Endothelial cell (in vitro differentiated cells): ENCODE data around the gene MEX3D. TPM values are rescaled to one million over a fixed set of nuclear protein-coding genes. Genes with fewer than 3 reads are reported as not detected.

Source experiments
- DNase-seq: peaks from one replicate; pipeline ENCODE4 v3.0.0; 2021; ENCODE audit warnings: low spot score
- H3K27ac Mint-ChIP-seq: one replicate; pipeline ENCODE4 v1.8.0; 2021; ENCODE audit warnings: mixed read lengths, inconsistent platforms; ENCODE audit not compliant: unreplicated experiment
- H3K27me3 Mint-ChIP-seq: one replicate; pipeline ENCODE4 v1.8.0; 2021; ENCODE audit warnings: mild to moderate bottlenecking, moderate library complexity, mixed read lengths, inconsistent platforms; ENCODE audit not compliant: unreplicated experiment
- H3K36me3 Mint-ChIP-seq: one replicate; pipeline ENCODE4 v1.8.0; 2021; ENCODE audit warnings: mild to moderate bottlenecking, low read depth, mixed read lengths, inconsistent platforms; ENCODE audit not compliant: unreplicated experiment
- H3K4me1 Mint-ChIP-seq: one replicate; pipeline ENCODE4 v1.8.0; 2021; ENCODE audit warnings: mild to moderate bottlenecking, mixed read lengths, inconsistent platforms; ENCODE audit not compliant: unreplicated experiment
- H3K4me3 Mint-ChIP-seq: one replicate; pipeline ENCODE4 v1.8.0; 2021; ENCODE audit warnings: mild to moderate bottlenecking, mixed read lengths, inconsistent platforms; ENCODE audit not compliant: unreplicated experiment
- H3K9me3 Mint-ChIP-seq: one replicate; pipeline ENCODE4 v1.8.0; 2021; ENCODE audit warnings: mixed read lengths, inconsistent platforms; ENCODE audit not compliant: unreplicated experiment
- CTCF ChIP-seq: fragments of 200-600 bp; sonication (generic); IDR thresholded peaks from one replicate; pipeline ENCODE4 v1.5.0; 2021; ENCODE audit warnings: antibody characterized with exemption; ENCODE audit not compliant: unreplicated experiment
- total RNA-seq: library from RNA; stranded (reverse); fragmentation: NEBNext Ultra II Directional; extraction: Animal tissue kit (Norgen Biotek cat#: 25700); gene quantifications from one replicate; pipeline ENCODE4 v1.2.1, GENCODE V29; 2021; ENCODE audit not compliant: unreplicated experiment

MEX3D gene
- total RNA-seq, 1 donor from 2014 or later = 73.4 TPM

GRCh38 chr19:1584500-1585242 lies 16.5 kb upstream of the MEX3D start:
- H3K27ac Mint-ChIP-seq = peak overlapping the region; percentile 30
- H3K9me3 Mint-ChIP-seq = no peaks in the 10 kb centered on the region
- H3K4me1 Mint-ChIP-seq = peaks cover 4% of the 10 kb centered on the region
- H3K36me3 Mint-ChIP-seq = peaks cover 16% of the 10 kb centered on the region
- peaks cover 6% of the 10 kb centered on the region for H3K27me3 Mint-ChIP-seq
- TF ChIP-seq CTCF = no peak
- no peak for DNase-seq
- no peak overlapping the region for H3K4me3 Mint-ChIP-seq

GRCh38 chr19:1582201-1582600 lies 14.1 kb upstream of the MEX3D start:
- Mint-ChIP-seq H3K27me3 (peaks cover 10% of the 10 kb centered on the region), H3K36me3 (peaks cover 19% of the 10 kb centered on the region), H3K9me3 (no peaks in the 10 kb centered on the region), H3K27ac (no peak overlapping the region), H3K4me3 (no peak overlapping the region), H3K4me1 (peaks cover 4% of the 10 kb centered on the region)
- no peak for DNase-seq
- no peak for TF ChIP-seq CTCF

DNA sequence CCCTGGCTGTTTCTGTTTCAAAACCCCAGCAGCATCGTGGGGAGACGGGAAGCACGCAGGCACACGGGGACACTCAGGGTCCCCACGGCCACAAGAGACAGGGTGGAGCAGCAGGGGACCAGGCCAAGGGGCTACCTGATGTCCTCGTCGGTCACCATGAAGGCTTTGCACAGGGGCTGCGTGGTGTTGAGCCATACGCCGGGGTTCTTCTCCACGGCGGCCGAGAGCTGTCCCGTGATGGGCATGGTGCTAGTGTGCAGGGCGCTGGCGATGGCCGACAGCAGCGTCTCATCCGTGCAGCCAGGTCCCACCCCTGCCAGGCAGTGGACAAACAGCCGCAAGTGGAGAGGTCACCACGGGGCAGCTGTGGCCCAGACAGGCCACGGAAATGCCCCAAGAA lies 12.8 kb upstream of the MEX3D start:
- H3K4me1 Mint-ChIP-seq = peaks cover 2% of the 10 kb centered on the region
- no peak overlapping the region for H3K27ac Mint-ChIP-seq
- no peak overlapping the region for H3K4me3 Mint-ChIP-seq
- peaks cover 12% of the 10 kb centered on the region for H3K27me3 Mint-ChIP-seq
- DNase-seq = no peak
- no peaks in the 10 kb centered on the region for H3K9me3 Mint-ChIP-seq
- H3K36me3 Mint-ChIP-seq = peaks cover 17% of the 10 kb centered on the region
- no peak for TF ChIP-seq CTCF

DNA sequence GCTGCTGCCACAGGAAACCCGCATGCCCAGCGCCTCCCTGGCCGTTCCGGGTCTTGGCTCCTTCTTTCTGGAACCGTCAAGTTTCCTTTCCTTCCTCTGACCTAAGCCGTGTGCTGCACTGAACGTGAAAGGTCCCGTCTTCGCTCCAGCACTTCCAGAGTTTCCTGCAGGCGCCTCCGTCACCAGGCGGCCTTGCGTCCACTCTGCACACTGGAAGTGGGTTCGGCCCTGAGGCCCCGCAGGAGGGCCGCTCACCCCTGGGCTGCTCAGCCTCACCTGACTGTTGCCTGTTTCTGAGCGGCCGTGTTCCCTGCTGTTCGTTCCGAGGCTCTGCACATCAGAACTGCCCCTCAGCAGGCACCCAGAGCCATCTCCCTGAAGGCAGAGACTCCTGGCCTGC lies 12.3 kb upstream of the MEX3D start:
- TF ChIP-seq CTCF = no peak
- H3K27ac Mint-ChIP-seq = no peak overlapping the region
- DNase-seq = no peak
- H3K4me3 Mint-ChIP-seq = no peak overlapping the region
- peaks cover 15% of the 10 kb centered on the region for H3K27me3 Mint-ChIP-seq
- H3K4me1 Mint-ChIP-seq = no peaks in the 10 kb centered on the region
- no peaks in the 10 kb centered on the region for H3K9me3 Mint-ChIP-seq
- H3K36me3 Mint-ChIP-seq = peaks cover 16% of the 10 kb centered on the region

DNA sequence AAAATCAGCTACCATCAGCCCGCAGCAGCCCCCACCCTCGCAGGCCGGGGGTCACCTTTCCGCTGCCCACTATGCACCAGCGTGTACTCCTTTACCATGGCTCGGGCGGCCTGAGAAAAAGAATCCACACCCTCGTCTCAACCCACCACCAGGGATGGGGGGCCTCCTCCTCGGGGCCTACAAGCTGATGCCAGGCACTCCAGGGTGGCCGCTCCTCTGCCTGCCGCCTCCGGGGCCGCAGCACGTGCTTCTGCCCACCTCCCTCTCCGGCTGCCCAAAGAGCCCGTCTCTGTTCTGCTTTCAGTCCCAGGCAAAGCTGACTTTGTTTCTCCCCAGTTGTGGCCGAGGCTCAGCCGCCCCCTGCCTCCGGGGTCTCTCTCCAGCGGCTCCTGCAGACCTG lies 11.1 kb upstream of the MEX3D start:
- Mint-ChIP-seq H3K27me3 (peaks cover 16% of the 10 kb centered on the region), H3K4me1 (no peaks in the 10 kb centered on the region), H3K27ac (peak overlapping the region; percentile 36), H3K9me3 (no peaks in the 10 kb centered on the region), H3K4me3 (peak overlapping the region; percentile 85), H3K36me3 (peaks cover 16% of the 10 kb centered on the region)
- DNase-seq = no peak
- no peak for TF ChIP-seq CTCF
